WTC11 (cell line): ENCODE data around the gene SLC30A4. TPM values are rescaled to one million over a fixed set of nuclear protein-coding genes. Genes with fewer than 3 reads are reported as not detected.

Source experiments
- ATAC-seq: fragments of 200-7000 bp; cut with Tn5 transposase; 2 replicates; pipeline ENCODE4 v1.10.0; 2021; ENCODE audit warnings: mild to moderate bottlenecking, moderate library complexity
- CTCF ChIA-PET: fragments of 300-600 bp; sonication (Branson Sonifier 250); formaldehyde crosslinking; loops from one replicate; lab custom pipeline; 2021; ENCODE audit warnings: antibody characterized with exemption; lab: Charles Lee
- POLR2A ChIA-PET: fragments of 350-600 bp; sonication (Branson Sonifier 250); formaldehyde crosslinking; loops from one replicate; lab custom pipeline; 2021; ENCODE audit warnings: antibody characterized with exemption; lab: Charles Lee
- DNase-seq: peaks from one replicate; pipeline ENCODE4 v3.0.0; 2021; ENCODE audit warnings: low spot score
- H3K27ac Mint-ChIP-seq: 2 replicates; pipeline ENCODE4 v1.8.0; 2021; ENCODE audit warnings: mixed read lengths
- H3K27me3 Mint-ChIP-seq: 2 replicates; pipeline ENCODE4 v1.8.0; 2021; ENCODE audit warnings: low read depth, mild to moderate bottlenecking, moderate library complexity, mixed read lengths
- H3K36me3 Mint-ChIP-seq: 2 replicates; pipeline ENCODE4 v1.8.0; 2021; ENCODE audit warnings: mixed read lengths
- H3K4me1 Mint-ChIP-seq: 2 replicates; pipeline ENCODE4 v1.8.0; 2022; ENCODE audit warnings: mixed read lengths
- H3K4me3 Mint-ChIP-seq: 2 replicates; pipeline ENCODE4 v1.8.0; 2021; ENCODE audit warnings: mild to moderate bottlenecking, moderate library complexity, mixed read lengths
- H3K9me3 Mint-ChIP-seq: 2 replicates; pipeline ENCODE4 v1.8.0; 2021; ENCODE audit warnings: mixed read lengths
- ATF1 ChIP-seq: sonication (generic); formaldehyde crosslinking; IDR thresholded peaks from 2 replicates; pipeline ENCODE4 v1.8.1; 2023; ENCODE audit warnings: mild to moderate bottlenecking, moderate library complexity, missing genetic modification reagents
- ATF3 ChIP-seq: sonication (generic); formaldehyde crosslinking; conservative IDR thresholded peaks from 2 replicates; pipeline ENCODE4 v1.8.1; 2022; ENCODE audit warnings: mild to moderate bottlenecking, missing genetic modification reagents
- ELF4 ChIP-seq: sonication (generic); formaldehyde crosslinking; IDR thresholded peaks from 2 replicates; pipeline ENCODE4 v1.8.1; 2022; ENCODE audit warnings: low read depth, mild to moderate bottlenecking, moderate library complexity, missing genetic modification reagents
- EMX1 ChIP-seq: fragments of 250-450 bp; sonication (Bioruptor Pico); IDR thresholded peaks from 2 replicates; pipeline ENCODE4 v1.8.0; 2021; ENCODE audit warnings: mild to moderate bottlenecking
- ERG ChIP-seq: fragments of 250-450 bp; sonication (Bioruptor Pico); IDR thresholded peaks from 2 replicates; pipeline ENCODE4 v1.8.0; 2021; ENCODE audit warnings: mild to moderate bottlenecking
- GTF2I ChIP-seq: fragments of 250-450 bp; sonication (Bioruptor Pico); conservative IDR thresholded peaks from 2 replicates; pipeline ENCODE4 v1.4.0; 2021; ENCODE audit warnings: mild to moderate bottlenecking
- HMGXB4 ChIP-seq: sonication (generic); formaldehyde crosslinking; IDR thresholded peaks from 2 replicates; pipeline ENCODE4 v1.8.1; 2023; ENCODE audit warnings: mild to moderate bottlenecking, moderate library complexity, missing genetic modification reagents
- IRF1 ChIP-seq: sonication (generic); formaldehyde crosslinking; IDR thresholded peaks from 2 replicates; pipeline ENCODE4 v1.8.0; 2023; ENCODE audit warnings: missing genetic modification reagents
- IRF2 ChIP-seq: sonication (generic); formaldehyde crosslinking; IDR thresholded peaks from 2 replicates; pipeline ENCODE4 v1.8.0; 2022; ENCODE audit warnings: low read depth, missing genetic modification reagents, borderline replicate concordance
- JAZF1 ChIP-seq: fragments of 250-450 bp; sonication (Bioruptor Pico); IDR thresholded peaks from 2 replicates; pipeline ENCODE4 v1.9.0; 2021; ENCODE audit warnings: moderate library complexity, mild to moderate bottlenecking, inconsistent platforms
- MYBL2 ChIP-seq: sonication (generic); formaldehyde crosslinking; IDR thresholded peaks from 2 replicates; pipeline ENCODE4 v1.8.1; 2023; ENCODE audit warnings: mild to moderate bottlenecking, moderate library complexity, missing genetic modification reagents
- NFE2L1 ChIP-seq: sonication (generic); formaldehyde crosslinking; IDR thresholded peaks from 2 replicates; pipeline ENCODE4 v1.8.1; 2023; ENCODE audit warnings: missing genetic modification reagents
- NR1H2 ChIP-seq: sonication (generic); formaldehyde crosslinking; IDR thresholded peaks from 2 replicates; pipeline ENCODE4 v1.9.0; 2021; ENCODE audit warnings: mild to moderate bottlenecking, moderate library complexity, missing genetic modification reagents
- SMAD3 ChIP-seq: sonication (generic); formaldehyde crosslinking; IDR thresholded peaks from 2 replicates; pipeline ENCODE4 v1.8.0; 2022; ENCODE audit warnings: missing genetic modification reagents, mild to moderate bottlenecking, borderline replicate concordance
- SP1 ChIP-seq: sonication (generic); formaldehyde crosslinking; conservative IDR thresholded peaks from 2 replicates; pipeline ENCODE4 v1.8.1; 2022; ENCODE audit warnings: missing genetic modification reagents
- TCF7 ChIP-seq: sonication (generic); formaldehyde crosslinking; IDR thresholded peaks from 2 replicates; pipeline ENCODE4 v1.8.0; 2022; ENCODE audit warnings: mild to moderate bottlenecking, low read depth, missing genetic modification reagents, moderate library complexity
- TEAD4 ChIP-seq: sonication (generic); formaldehyde crosslinking; IDR thresholded peaks from 2 replicates; pipeline ENCODE4 v1.8.0; 2022; ENCODE audit warnings: mild to moderate bottlenecking, missing genetic modification reagents
- USF2 ChIP-seq: sonication (generic); formaldehyde crosslinking; IDR thresholded peaks from 2 replicates; pipeline ENCODE4 v1.8.1; 2023; ENCODE audit warnings: mild to moderate bottlenecking, missing genetic modification reagents, moderate library complexity
- ZBTB21 ChIP-seq: sonication (generic); formaldehyde crosslinking; IDR thresholded peaks from 2 replicates; pipeline ENCODE4 v1.8.1; 2023; ENCODE audit warnings: mild to moderate bottlenecking, missing genetic modification reagents, borderline replicate concordance
- ZNF121 ChIP-seq: sonication (generic); formaldehyde crosslinking; IDR thresholded peaks from 2 replicates; pipeline ENCODE4 v1.8.0; 2023; ENCODE audit warnings: missing genetic modification reagents
- ZNF317 ChIP-seq: sonication (generic); formaldehyde crosslinking; IDR thresholded peaks from 2 replicates; pipeline ENCODE4 v1.8.1; 2023; ENCODE audit warnings: low read depth, mild to moderate bottlenecking, moderate library complexity, missing genetic modification reagents, borderline replicate concordance
- ZNF425 ChIP-seq: fragments of 250-450 bp; sonication (Bioruptor Pico); conservative IDR thresholded peaks from 2 replicates; pipeline ENCODE4 v1.9.0; 2021; ENCODE audit warnings: mild to moderate bottlenecking
- ZNF512 ChIP-seq: sonication (generic); formaldehyde crosslinking; IDR thresholded peaks from 2 replicates; pipeline ENCODE4 v1.8.1; 2022; ENCODE audit warnings: missing genetic modification reagents, borderline replicate concordance
- total RNA-seq: library from RNA; stranded (reverse); gene quantifications from 3 replicates; pipeline ENCODE4 v1.2.3, GENCODE V29; 2021

The SLC30A4 gene
- total RNA-seq, 1 experiment from 2014 or later = 0.04 TPM

GRCh38 chr15:45474799-45475198 lies 47.8 kb downstream of the SLC30A4 start:
- POLR2A ChIA-PET = interaction anchor here (0.7 kb wide), 1 partner anchor 17 kb away, joined by 7 read pairs; no protein-coding TSS in a partner anchor
- ATAC-seq = no peak
- Mint-ChIP-seq H3K9me3 (no peaks in the 10 kb centered on the region), H3K27me3 (peaks cover 96% of the 10 kb centered on the region), H3K27ac (no peak overlapping the region), H3K4me3 (no peak overlapping the region), H3K36me3 (no peaks in the 10 kb centered on the region), H3K4me1 (peaks cover 21% of the 10 kb centered on the region)
- DNase-seq = no peak
- TF ChIP-seq ZNF512 (no peak), ZNF425 (CRISPR knock-in tag) (no peak), SP1 (CRISPR knock-in tag) (no peak), MYBL2 (no peak), ATF1 (CRISPR knock-in tag) (no peak), ZNF121 (CRISPR knock-in tag) (no peak), IRF2 (no peak), GTF2I (CRISPR knock-in tag) (no peak), EMX1 (CRISPR knock-in tag) (no peak)
- CTCF ChIA-PET = interaction anchor here (0.7 to 1.4 kb wide), 3 partner anchors 99 to 357 kb away, joined by 3 to 4 read pairs (median 3); no protein-coding TSS in a partner anchor

- POLR2A ChIA-PET = no interaction called here
- no peak for DNase-seq
- CTCF ChIA-PET = interaction anchor here (0.9 to 1.7 kb wide), 3 partner anchors 15 to 310 kb away, joined by 3 to 5 read pairs (median 3); no protein-coding TSS in a partner anchor
- no peak overlapping the region for H3K4me3 Mint-ChIP-seq
- TF ChIP-seq JAZF1 = no peak
- no peak for TF ChIP-seq NR1H2 (CRISPR knock-in tag)
- TF ChIP-seq ZNF317 (CRISPR knock-in tag) = no peak
- no peak for TF ChIP-seq ZBTB21 (CRISPR knock-in tag)
- TF ChIP-seq HMGXB4 (CRISPR knock-in tag) = no peak
- no peak for TF ChIP-seq ELF4 (CRISPR knock-in tag)
- no peak for TF ChIP-seq TCF7 (CRISPR knock-in tag)
- TF ChIP-seq, all 79 proteins: peak for 0
- H3K4me1 Mint-ChIP-seq = peaks cover 32% of the 10 kb centered on the region
- peaks cover 98% of the 10 kb centered on the region for H3K27me3 Mint-ChIP-seq
- H3K36me3 Mint-ChIP-seq = no peaks in the 10 kb centered on the region
- no peak overlapping the region for H3K27ac Mint-ChIP-seq
- ATAC-seq = no peak
- no peaks in the 10 kb centered on the region for H3K9me3 Mint-ChIP-seq
These were observed 49.5 kb downstream of the SLC30A4 start for GRCh38 chr15:45473068-45473467.

GRCh38 chr15:45471151-45471550 lies 51.4 kb downstream of the SLC30A4 start:
- POLR2A ChIA-PET = no interaction called here
- CTCF ChIA-PET = no interaction called here
- peaks cover 100% of the 10 kb centered on the region for H3K27me3 Mint-ChIP-seq
- TF ChIP-seq IRF1 (CRISPR knock-in tag) = no peak
- TF ChIP-seq ERG (CRISPR knock-in tag) = no peak
- no peak for TF ChIP-seq ZBTB21 (CRISPR knock-in tag)
- no peak for TF ChIP-seq NR1H2 (CRISPR knock-in tag)
- TF ChIP-seq SMAD3 = no peak
- TF ChIP-seq ZNF121 (CRISPR knock-in tag) = no peak
- TF ChIP-seq NFE2L1 (CRISPR knock-in tag) = no peak
- no peak for TF ChIP-seq USF2 (CRISPR knock-in tag)
- TF ChIP-seq SP1 (CRISPR knock-in tag) = no peak
- TF ChIP-seq TEAD4 (CRISPR knock-in tag) = no peak
- no peak for TF ChIP-seq ATF3

More at GRCh38 chr15:45471151-45471550, 51.4 kb downstream of the SLC30A4 start:
- Mint-ChIP-seq H3K4me1 (peaks cover 32% of the 10 kb centered on the region), H3K36me3 (no peaks in the 10 kb centered on the region), H3K4me3 (no peak overlapping the region), H3K27ac (no peak overlapping the region), H3K9me3 (no peaks in the 10 kb centered on the region)
- ATAC-seq = no peak
- DNase-seq = no peak
